GM12875 (cell line): Measurements from ENCODE around the gene GADD45B.

ENCODE experiments used
- H3K4me3 ChIP-seq: one replicate; pipeline ENCODE4 v1.5.1; 2011; ENCODE audit warnings: low read depth, low read length, control low read depth
- CTCF ChIP-seq: IDR thresholded peaks from 2 replicates; pipeline ENCODE4 v1.5.1; 2011; ENCODE audit warnings: low read depth, mild to moderate bottlenecking, control low read depth, inconsistent platforms, low read length, moderate library complexity, borderline replicate concordance; ENCODE audit not compliant: insufficient read depth

The GADD45B gene

GRCh38 chr19:2444251-2445002 is 31.5 kb upstream of the GADD45B start:
- no peak for TF ChIP-seq CTCF
- no peak overlapping the region for H3K4me3 ChIP-seq

GRCh38 chr19:2446381-2446780 is 29.5 kb upstream of the GADD45B start:
- H3K4me3 ChIP-seq, result no peak overlapping the region
- TF ChIP-seq CTCF, result no peak

- no peak for TF ChIP-seq CTCF
- no peak overlapping the region for H3K4me3 ChIP-seq
Measured at GRCh38 chr19:2449019-2449418, 26.9 kb upstream of the GADD45B start.

- H3K4me3 ChIP-seq, result no peak overlapping the region
- TF ChIP-seq CTCF, result no peak
Measured at GRCh38 chr19:2451138-2451537, 24.8 kb upstream of the GADD45B start.

- no peak overlapping the region for H3K4me3 ChIP-seq
- no peak for TF ChIP-seq CTCF
Measured at GRCh38 chr19:2451741-2452140, 24.2 kb upstream of the GADD45B start.

- no peak for TF ChIP-seq CTCF
- no peak overlapping the region for H3K4me3 ChIP-seq
Measured at GRCh38 chr19:2453431-2454025, 22.4 kb upstream of the GADD45B start.
